Uterus (tissue), 2 donors: ENCODE results near the gene TMEM72.
"Not testable (repeated sequence)": the region's sequence is repeated elsewhere in the genome, so short reads cannot be mapped to it uniquely, and the experiment has no call there.

Experiments used
- POLR2A ChIP-seq, 2 donors: fragments of 450-650 bp; IDR thresholded peaks; one replicate each; pipeline ENCODE4 v1.6.1; 2016; ENCODE audit warnings: antibody characterized with exemption in 2 of 2, mild to moderate bottlenecking in 1 of 2, moderate library complexity in 1 of 2
- TF ChIP-seq, protein P1 (sequence below), 4 experiments: fragments of 200-600 bp in 2 of 4; fragments of 450-650 bp in 2 of 4; sonication (generic) in 2 of 4; IDR thresholded peaks; one replicate each; pipeline ENCODE4 v1.5.1; 2016 to 2019; ENCODE audit warnings: antibody characterized with exemption in 4 of 4, mild to moderate bottlenecking in 2 of 4, moderate library complexity in 1 of 4

DNA sequence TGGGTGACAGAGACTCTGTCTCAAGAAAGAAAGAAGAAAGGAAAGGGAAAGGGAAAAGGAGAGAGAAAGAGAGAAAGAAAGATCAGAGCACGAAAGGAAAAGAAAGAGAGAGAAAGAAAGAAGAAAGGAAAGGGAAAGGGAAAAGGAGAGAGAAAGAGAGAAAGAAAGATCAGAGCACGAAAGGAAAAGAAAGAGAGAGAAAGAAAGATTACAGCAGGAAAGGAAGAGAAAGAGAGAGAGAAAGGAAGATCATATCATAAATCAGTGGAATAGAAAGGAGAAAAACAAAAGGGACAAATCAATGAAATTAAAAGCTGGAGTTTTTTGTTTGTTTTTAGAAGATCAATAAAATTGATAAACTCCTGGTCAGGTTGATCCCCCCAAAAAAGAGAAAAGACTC lies 44.8 kb upstream of the TMEM72 start:
- TF ChIP-seq, protein P1, sequence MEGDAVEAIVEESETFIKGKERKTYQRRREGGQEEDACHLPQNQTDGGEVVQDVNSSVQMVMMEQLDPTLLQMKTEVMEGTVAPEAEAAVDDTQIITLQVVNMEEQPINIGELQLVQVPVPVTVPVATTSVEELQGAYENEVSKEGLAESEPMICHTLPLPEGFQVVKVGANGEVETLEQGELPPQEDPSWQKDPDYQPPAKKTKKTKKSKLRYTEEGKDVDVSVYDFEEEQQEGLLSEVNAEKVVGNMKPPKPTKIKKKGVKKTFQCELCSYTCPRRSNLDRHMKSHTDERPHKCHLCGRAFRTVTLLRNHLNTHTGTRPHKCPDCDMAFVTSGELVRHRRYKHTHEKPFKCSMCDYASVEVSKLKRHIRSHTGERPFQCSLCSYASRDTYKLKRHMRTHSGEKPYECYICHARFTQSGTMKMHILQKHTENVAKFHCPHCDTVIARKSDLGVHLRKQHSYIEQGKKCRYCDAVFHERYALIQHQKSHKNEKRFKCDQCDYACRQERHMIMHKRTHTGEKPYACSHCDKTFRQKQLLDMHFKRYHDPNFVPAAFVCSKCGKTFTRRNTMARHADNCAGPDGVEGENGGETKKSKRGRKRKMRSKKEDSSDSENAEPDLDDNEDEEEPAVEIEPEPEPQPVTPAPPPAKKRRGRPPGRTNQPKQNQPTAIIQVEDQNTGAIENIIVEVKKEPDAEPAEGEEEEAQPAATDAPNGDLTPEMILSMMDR (IDR thresholded peaks at IDR 0.05), result not testable (repeated sequence)
- TF ChIP-seq POLR2A (IDR thresholded peaks at IDR 0.05), result not testable (repeated sequence)
